ENCODE measurements around the gene RHOV.

The RHOV gene

GRCh38 chr15:40873694-40874561, at the start of gene RHOV:
Gene RHOV, minus strand, starts transcription at chr15:40874234. Its CDS starts 95 bp downstream, at chr15:40874139.
- POLR2A ChIA-PET, result interaction anchor here (0.5 to 2.7 kb wide), 9 partner anchors 11 to 462 kb away, joined by 3 to 16 read pairs (median 7); partner anchors contain the start of gene VPS18
- DNase-seq (ENCODE audit: extremely low spot score), result peak; percentile 84
- TF ChIP-seq CTCF (IDR thresholded peaks at IDR 0.05; ENCODE audit: control extremely low read depth, extremely low read depth, low read depth, missing control alignments), result peak; percentile 68
- CTCF ChIA-PET, result interaction anchor here (0.8 to 17.9 kb wide), 9 partner anchors 6 to 202 kb away, joined by 3 to 294 read pairs (median 38); partner anchors contain the start of genes DLL4 and VPS18

GRCh38 chr15:40923551-40923950, 49.5 kb upstream of the RHOV start:
- TF ChIP-seq CTCF (IDR thresholded peaks at IDR 0.05; ENCODE audit: control extremely low read depth, extremely low read depth, low read depth, missing control alignments), result no peak
- CTCF ChIA-PET, result interaction anchor here (1.0 to 13.4 kb wide), 4 partner anchors 13 to 95 kb away, joined by 3 to 167 read pairs (median 32); no protein-coding TSS in a partner anchor
- POLR2A ChIA-PET, result interaction anchor here (0.6 to 0.9 kb wide), 2 partner anchors 15 to 18 kb away, joined by 3 to 6 read pairs; no protein-coding TSS in a partner anchor
- DNase-seq (ENCODE audit: extremely low spot score), result no peak

- ChIA-PET CTCF (interaction anchor here (1.0 to 13.4 kb wide), 4 partner anchors 14 to 96 kb away, joined by 3 to 167 read pairs (median 32); no protein-coding TSS in a partner anchor), POLR2A (no interaction called here)
- no peak for TF ChIP-seq CTCF (IDR thresholded peaks at IDR 0.05; ENCODE audit: control extremely low read depth, extremely low read depth, low read depth, missing control alignments)
- DNase-seq (ENCODE audit: extremely low spot score), result no peak
Observed at GRCh38 chr15:40922608-40923005, 48.6 kb upstream of the RHOV start.

- TF ChIP-seq CTCF (IDR thresholded peaks at IDR 0.05; ENCODE audit: control extremely low read depth, extremely low read depth, low read depth, missing control alignments), result no peak
- ChIA-PET CTCF (interaction anchor here (1.0 to 13.4 kb wide), 6 partner anchors 9 to 263 kb away, joined by 3 to 167 read pairs (median 4); no protein-coding TSS in a partner anchor), POLR2A (no interaction called here)
- no peak for DNase-seq (ENCODE audit: extremely low spot score)
Observed at GRCh38 chr15:40921949-40922607, 48.0 kb upstream of the RHOV start.

GRCh38 chr15:40918799-40919392, 44.9 kb upstream of the RHOV start:
- POLR2A ChIA-PET, result no interaction called here
- no peak for DNase-seq (ENCODE audit: extremely low spot score)
- CTCF ChIA-PET, result interaction anchor here (1.2 to 6.6 kb wide), 4 partner anchors 10 to 23 kb away, joined by 3 to 66 read pairs (median 20); partner anchors contain the start of gene DLL4
- no peak for TF ChIP-seq CTCF (IDR thresholded peaks at IDR 0.05; ENCODE audit: control extremely low read depth, extremely low read depth, low read depth, missing control alignments)

Data from GM10248 (cell line).